ENCODE measurements around the gene LLCFC1. TPM values are rescaled to one million over a fixed set of nuclear protein-coding genes. Genes with fewer than 3 reads are reported as not detected.

The LLCFC1 gene
- total and polyA plus RNA-seq, 7 donors = not detected

- no peak for DNase-seq
- TF ChIP-seq POLR2A (IDR thresholded peaks at IDR 0.05) (no peak), EP300 (IDR thresholded peaks at IDR 0.05) (no peak), CTCF (IDR thresholded peaks at IDR 0.05) (no peak), POLR2AphosphoS5 (IDR thresholded peaks at IDR 0.05) (no peak)
- H3K27me3 ChIP-seq = no peaks in the 10 kb centered on the region
- no peak overlapping the region for H3K4me3 ChIP-seq
- no peaks in the 10 kb centered on the region for H3K4me1 ChIP-seq
- H3K36me3 ChIP-seq = no peaks in the 10 kb centered on the region
- no peak overlapping the region for H3K27ac ChIP-seq
- intact Hi-C loops (cut with DNase I) = no loop called here
- WGBS, 2 donors = 74 to 78% methylated on average over 10 of the region's 10 CpGs
- no peaks in the 10 kb centered on the region for H3K9me3 ChIP-seq
Measured at GRCh38 chr7:142940966-142941535, 1.8 kb downstream of the LLCFC1 start.

GRCh38 chr7:142941541-142941940, 2.3 kb downstream of the LLCFC1 start:
- no peak overlapping the region for H3K4me3 ChIP-seq
- H3K9me3 ChIP-seq = no peaks in the 10 kb centered on the region
- H3K4me1 ChIP-seq = no peaks in the 10 kb centered on the region
- intact Hi-C loops (cut with DNase I) = no loop called here
- DNase-seq = no peak
- H3K27me3 ChIP-seq = no peaks in the 10 kb centered on the region
- WGBS, 2 donors = 92 to 95% methylated on average over 7 of the region's 7 CpGs
- no peaks in the 10 kb centered on the region for H3K36me3 ChIP-seq
- TF ChIP-seq CTCF (IDR thresholded peaks at IDR 0.05) (no peak), POLR2A (IDR thresholded peaks at IDR 0.05) (no peak), POLR2AphosphoS5 (IDR thresholded peaks at IDR 0.05) (no peak), EP300 (IDR thresholded peaks at IDR 0.05) (no peak)
- no peak overlapping the region for H3K27ac ChIP-seq

GRCh38 chr7:142942746-142943145, 3.5 kb downstream of the LLCFC1 start:
- H3K9me3 ChIP-seq = no peaks in the 10 kb centered on the region
- TF ChIP-seq CTCF (IDR thresholded peaks at IDR 0.05) (no peak), POLR2A (IDR thresholded peaks at IDR 0.05) (no peak), POLR2AphosphoS5 (IDR thresholded peaks at IDR 0.05) (no peak), EP300 (IDR thresholded peaks at IDR 0.05) (no peak)
- H3K36me3 ChIP-seq = no peaks in the 10 kb centered on the region
- intact Hi-C loops (cut with DNase I) = no loop called here
- DNase-seq = no peak
- no peaks in the 10 kb centered on the region for H3K4me1 ChIP-seq
- H3K4me3 ChIP-seq = no peak overlapping the region
- H3K27ac ChIP-seq = no peak overlapping the region
- WGBS, 2 donors = 93% methylated on average over 6 of the region's 6 CpGs
- H3K27me3 ChIP-seq = no peaks in the 10 kb centered on the region

- intact Hi-C loops (cut with DNase I) = no loop called here
- Histone ChIP-seq H3K36me3 (no peaks in the 10 kb centered on the region), H3K27me3 (no peaks in the 10 kb centered on the region), H3K4me3 (no peak overlapping the region), H3K9me3 (no peaks in the 10 kb centered on the region), H3K4me1 (no peaks in the 10 kb centered on the region), H3K27ac (no peak overlapping the region)
- DNase-seq = no peak
- 76 to 86% methylated on average over 7 of the region's 7 CpGs for WGBS, 2 donors
- TF ChIP-seq POLR2A (IDR thresholded peaks at IDR 0.05) (no peak), CTCF (IDR thresholded peaks at IDR 0.05) (no peak), EP300 (IDR thresholded peaks at IDR 0.05) (no peak), POLR2AphosphoS5 (IDR thresholded peaks at IDR 0.05) (no peak)
Measured at GRCh38 chr7:142943706-142944268, 4.5 kb downstream of the LLCFC1 start.

- H3K9me3 ChIP-seq = no peaks in the 10 kb centered on the region
- H3K27me3 ChIP-seq = no peaks in the 10 kb centered on the region
- no peak overlapping the region for H3K27ac ChIP-seq
- no peaks in the 10 kb centered on the region for H3K36me3 ChIP-seq
- no peaks in the 10 kb centered on the region for H3K4me1 ChIP-seq
- intact Hi-C loops (cut with DNase I) = no loop called here
- DNase-seq = no peak
- no peak overlapping the region for H3K4me3 ChIP-seq
- WGBS, 2 donors = 53 to 64% methylated on average over 3 of the region's 3 CpGs
- TF ChIP-seq POLR2AphosphoS5 (IDR thresholded peaks at IDR 0.05) (no peak), EP300 (IDR thresholded peaks at IDR 0.05) (no peak), POLR2A (IDR thresholded peaks at IDR 0.05) (no peak), CTCF (IDR thresholded peaks at IDR 0.05) (no peak)
Measured at GRCh38 chr7:142945001-142945400, 5.7 kb downstream of the LLCFC1 start.

Data from sigmoid colon (tissue), 7 donors.